ENCODE results near the gene SIRT3.

GRCh38 chr11:211741-212140, 24.4 kb downstream of the SIRT3 start:
- TF ChIP-seq CTCF (IDR thresholded peaks at IDR 0.05) (no peak), POLR2A (IDR thresholded peaks at IDR 0.05) (no peak), POLR2AphosphoS5 (IDR thresholded peaks at IDR 0.05) (no peak)

All from transverse colon (tissue), 4 donors.